ENCODE results near the gene DHX58. TPM values are rescaled to one million over a fixed set of nuclear protein-coding genes. Genes with fewer than 3 reads are reported as not detected.

DHX58 gene
- total and polyA plus RNA-seq, 4 experiments from 2014 or later: 11.9 to 43.3 (median 30.5) TPM

- ChIA-PET POLR2A (ENCODE audit: partially characterized antibody) (interaction anchor here (1.4 kb wide), 1 partner anchor 13 kb away, joined by 3 read pairs; no protein-coding TSS in a partner anchor), CTCF (ENCODE audit: partially characterized antibody) (interaction anchor here (2.5 kb wide), 1 partner anchor 51 kb away, joined by 7 read pairs; the partner anchor contains the start of gene KCNH4)
- peaks cover 37% of the 10 kb centered on the region for H3K4me1 ChIP-seq (ENCODE audit: insufficient read depth, low read length)
- Mint-ChIP-seq H3K27me3 (no peaks in the 10 kb centered on the region), H3K4me3 (no peak overlapping the region), H3K27ac (peak overlapping the region in 5 of 7 donors; percentile 33 to 87 (median 68)), H3K9me3 (no peaks in the 10 kb centered on the region), H3K36me3 (peaks cover 46 to 67% of the 10 kb centered on the region in 2 donors), H3K4me1 (peaks cover 26 to 44% (median 33%) of the 10 kb centered on the region in 4 donors)
- H3K4me3 ChIP-seq (ENCODE audit: low read length in 2 of 2): no peak overlapping the region
- intact Hi-C loops (cut with micrococcal nuclease): no loop called here
- DNase-seq: no peak
- H3K27me3 ChIP-seq (ENCODE audit: insufficient read depth, low read length): no peaks in the 10 kb centered on the region
- no peak overlapping the region for H3K27ac ChIP-seq (ENCODE audit: low read depth, low read length)
- H3K36me3 ChIP-seq (ENCODE audit: insufficient read depth, low read length): peaks cover 53% of the 10 kb centered on the region
- H3K9me3 ChIP-seq (ENCODE audit: control insufficient read depth in 1 of 2, low read length in 2 of 2): no peaks in the 10 kb centered on the region
Measured at GRCh38 chr17:42130310-42130936, 17.9 kb upstream of the DHX58 start.

GRCh38 chr17:42129109-42129837 lies 16.8 kb upstream of the DHX58 start:
- H3K27ac ChIP-seq (ENCODE audit: low read depth, low read length): no peak overlapping the region
- H3K4me3 ChIP-seq (ENCODE audit: low read length in 2 of 2): no peak overlapping the region
- Mint-ChIP-seq H3K4me3 (no peak overlapping the region), H3K9me3 (no peaks in the 10 kb centered on the region), H3K36me3 (peaks cover 49 to 75% of the 10 kb centered on the region in 2 donors), H3K27ac (peak overlapping the region in 3 of 7 donors; percentile 59 to 86 (median 60)), H3K4me1 (peaks cover 24 to 34% (median 27%) of the 10 kb centered on the region in 4 donors), H3K27me3 (no peaks in the 10 kb centered on the region)
- H3K4me1 ChIP-seq (ENCODE audit: insufficient read depth, low read length): peaks cover 28% of the 10 kb centered on the region
- ChIA-PET POLR2A (ENCODE audit: partially characterized antibody) (interaction anchor here (0.5 to 1.1 kb wide), 2 partner anchors 8 to 277 kb away, joined by 4 read pairs; partner anchors contain the start of gene KAT2A), CTCF (ENCODE audit: partially characterized antibody) (no interaction called here)
- peaks cover 57% of the 10 kb centered on the region for H3K36me3 ChIP-seq (ENCODE audit: insufficient read depth, low read length)
- intact Hi-C loops (cut with micrococcal nuclease): no loop called here
- H3K27me3 ChIP-seq (ENCODE audit: insufficient read depth, low read length): no peaks in the 10 kb centered on the region
- H3K9me3 ChIP-seq (ENCODE audit: control insufficient read depth in 1 of 2, low read length in 2 of 2): no peaks in the 10 kb centered on the region
- no peak for DNase-seq

- POLR2A ChIA-PET (ENCODE audit: partially characterized antibody): no interaction called here
- peak overlapping the region in 1 of 7 donors; percentile 14 for H3K27ac Mint-ChIP-seq
- intact Hi-C loops (cut with micrococcal nuclease): no loop called here
Measured at GRCh38 chr17:42127414-42127813, 14.9 kb upstream of the DHX58 start.

GRCh38 chr17:42126836-42127235 lies 14.3 kb upstream of the DHX58 start:
- H3K27me3 ChIP-seq (ENCODE audit: insufficient read depth, low read length): no peaks in the 10 kb centered on the region
- H3K36me3 ChIP-seq (ENCODE audit: insufficient read depth, low read length): peaks cover 57% of the 10 kb centered on the region
- POLR2A ChIA-PET (ENCODE audit: partially characterized antibody): no interaction called here

More at GRCh38 chr17:42127414-42127813, 14.9 kb upstream of the DHX58 start:
- H3K27ac ChIP-seq (ENCODE audit: low read depth, low read length): no peak overlapping the region
- CTCF ChIA-PET (ENCODE audit: partially characterized antibody): no interaction called here
- Mint-ChIP-seq H3K27me3 (no peaks in the 10 kb centered on the region), H3K4me3 (no peak overlapping the region), H3K9me3 (no peaks in the 10 kb centered on the region), H3K4me1 (peaks cover 10 to 16% (median 10%) of the 10 kb centered on the region in 4 donors), H3K36me3 (peaks cover 49 to 68% of the 10 kb centered on the region in 2 donors)
- H3K9me3 ChIP-seq (ENCODE audit: control insufficient read depth in 1 of 2, low read length in 2 of 2): no peaks in the 10 kb centered on the region
- peaks cover 57% of the 10 kb centered on the region for H3K36me3 ChIP-seq (ENCODE audit: insufficient read depth, low read length)
- no peak for DNase-seq
- no peaks in the 10 kb centered on the region for H3K27me3 ChIP-seq (ENCODE audit: insufficient read depth, low read length)
- H3K4me3 ChIP-seq (ENCODE audit: low read length in 2 of 2): no peak overlapping the region
- peaks cover 10% of the 10 kb centered on the region for H3K4me1 ChIP-seq (ENCODE audit: insufficient read depth, low read length)

GRCh38 chr17:42125565-42125964 lies 13.1 kb upstream of the DHX58 start:
- CTCF ChIA-PET (ENCODE audit: partially characterized antibody): no interaction called here
- Histone ChIP-seq H3K4me3 (ENCODE audit: low read length in 2 of 2) (no peak overlapping the region), H3K4me1 (ENCODE audit: insufficient read depth, low read length) (peaks cover 7% of the 10 kb centered on the region), H3K27ac (ENCODE audit: low read depth, low read length) (no peak overlapping the region), H3K9me3 (ENCODE audit: control insufficient read depth in 1 of 2, low read length in 2 of 2) (no peaks in the 10 kb centered on the region), H3K27me3 (ENCODE audit: insufficient read depth, low read length) (no peaks in the 10 kb centered on the region), H3K36me3 (ENCODE audit: insufficient read depth, low read length) (peaks cover 47% of the 10 kb centered on the region)
- POLR2A ChIA-PET (ENCODE audit: partially characterized antibody): no interaction called here
- Mint-ChIP-seq H3K36me3 (peaks cover 40 to 58% of the 10 kb centered on the region in 2 donors), H3K4me1 (peaks cover 3 to 7% (median 7%) of the 10 kb centered on the region in 4 donors), H3K9me3 (no peaks in the 10 kb centered on the region), H3K27me3 (no peaks in the 10 kb centered on the region), H3K27ac (no peak overlapping the region), H3K4me3 (no peak overlapping the region)
- intact Hi-C loops (cut with micrococcal nuclease): no loop called here
- no peak for DNase-seq

More at GRCh38 chr17:42126836-42127235, 14.3 kb upstream of the DHX58 start:
- Mint-ChIP-seq H3K36me3 (peaks cover 49 to 69% of the 10 kb centered on the region in 2 donors), H3K4me3 (no peak overlapping the region), H3K4me1 (peaks cover 5 to 12% (median 8%) of the 10 kb centered on the region in 4 donors), H3K27ac (no peak overlapping the region), H3K27me3 (no peaks in the 10 kb centered on the region), H3K9me3 (no peaks in the 10 kb centered on the region)
- DNase-seq: no peak
- Histone ChIP-seq H3K9me3 (ENCODE audit: control insufficient read depth in 1 of 2, low read length in 2 of 2) (no peaks in the 10 kb centered on the region), H3K4me3 (ENCODE audit: low read length in 2 of 2) (no peak overlapping the region), H3K4me1 (ENCODE audit: insufficient read depth, low read length) (peaks cover 4% of the 10 kb centered on the region), H3K27ac (ENCODE audit: low read depth, low read length) (no peak overlapping the region)
- CTCF ChIA-PET (ENCODE audit: partially characterized antibody): no interaction called here
- intact Hi-C loops (cut with micrococcal nuclease): no loop called here

GRCh38 chr17:42124256-42124655 lies 11.7 kb upstream of the DHX58 start:
- no peaks in the 10 kb centered on the region for H3K9me3 Mint-ChIP-seq
- H3K4me1 Mint-ChIP-seq: peaks cover 6 to 15% (median 12%) of the 10 kb centered on the region in 4 donors
- Histone ChIP-seq H3K27ac (ENCODE audit: low read depth, low read length) (no peak overlapping the region), H3K9me3 (ENCODE audit: control insufficient read depth in 1 of 2, low read length in 2 of 2) (no peaks in the 10 kb centered on the region), H3K36me3 (ENCODE audit: insufficient read depth, low read length) (peaks cover 34% of the 10 kb centered on the region), H3K27me3 (ENCODE audit: insufficient read depth, low read length) (no peaks in the 10 kb centered on the region), H3K4me1 (ENCODE audit: insufficient read depth, low read length) (peaks cover 11% of the 10 kb centered on the region), H3K4me3 (ENCODE audit: low read length in 2 of 2) (no peak overlapping the region)
- H3K4me3 Mint-ChIP-seq: no peak overlapping the region
- ChIA-PET POLR2A (ENCODE audit: partially characterized antibody) (interaction anchor here (0.7 kb wide), 1 partner anchor 158 kb away, joined by 3 read pairs; the partner anchor contains the start of gene CNP), CTCF (ENCODE audit: partially characterized antibody) (interaction anchor here (0.7 kb wide), 1 partner anchor 150 kb away, joined by 3 read pairs; no protein-coding TSS in a partner anchor)
- peak overlapping the region in 1 of 7 donors; percentile 80 for H3K27ac Mint-ChIP-seq
- no peaks in the 10 kb centered on the region for H3K27me3 Mint-ChIP-seq
- peaks cover 33 to 48% of the 10 kb centered on the region in 2 donors for H3K36me3 Mint-ChIP-seq
- intact Hi-C loops (cut with micrococcal nuclease): no loop called here
- no peak for DNase-seq
